ENCODE results near the gene CRY2.

The CRY2 gene

GRCh38 chr11:45877221-45877620 lies 29.9 kb downstream of the CRY2 start:
- DNase-seq (ENCODE audit: low read depth in 2 of 3, low spot score in 1 of 3): no peak

- no peak for DNase-seq (ENCODE audit: low read depth in 2 of 3, low spot score in 1 of 3)
Measured at GRCh38 chr11:45877845-45878244, 30.6 kb downstream of the CRY2 start.

- no peak for DNase-seq (ENCODE audit: low read depth in 2 of 3, low spot score in 1 of 3)
Measured at GRCh38 chr11:45879803-45880686, 32.8 kb downstream of the CRY2 start.

- DNase-seq (ENCODE audit: low read depth in 2 of 3, low spot score in 1 of 3): no peak
Measured at GRCh38 chr11:45880772-45881570, 33.7 kb downstream of the CRY2 start.

- no peak for DNase-seq (ENCODE audit: low read depth in 2 of 3, low spot score in 1 of 3)
Measured at GRCh38 chr11:45881708-45882368, 34.6 kb downstream of the CRY2 start.

GRCh38 chr11:45884596-45885185 lies 37.4 kb downstream of the CRY2 start:
- no peak for DNase-seq (ENCODE audit: low read depth in 2 of 3, low spot score in 1 of 3)

- peak; percentile 12 to 34 (median 18) for DNase-seq (ENCODE audit: low read depth in 2 of 3, low spot score in 1 of 3)
Measured at GRCh38 chr11:45885274-45885920, 38.1 kb downstream of the CRY2 start, which contains the start of gene MAPK8IP1. MAPK8IP1 (plus strand) TSS chr11:45885651; CDS start chr11:45885821, 170 bp downstream.

GRCh38 chr11:45885921-45886721 lies 38.8 kb downstream of the CRY2 start:
- no peak for DNase-seq (ENCODE audit: low read depth in 2 of 3, low spot score in 1 of 3)

GRCh38 chr11:45886816-45887520 lies 39.7 kb downstream of the CRY2 start:
- no peak for DNase-seq (ENCODE audit: low read depth in 2 of 3, low spot score in 1 of 3)

GRCh38 chr11:45887587-45887986 lies 40.3 kb downstream of the CRY2 start:
- no peak for DNase-seq (ENCODE audit: low read depth in 2 of 3, low spot score in 1 of 3)

GRCh38 chr11:45889555-45889954 lies 42.3 kb downstream of the CRY2 start:
- no peak for DNase-seq (ENCODE audit: low read depth in 2 of 3, low spot score in 1 of 3)

GRCh38 chr11:45889966-45890365 lies 42.7 kb downstream of the CRY2 start:
- DNase-seq (ENCODE audit: low read depth in 2 of 3, low spot score in 1 of 3): no peak

- no peak for DNase-seq (ENCODE audit: low read depth in 2 of 3, low spot score in 1 of 3)
Measured at GRCh38 chr11:45890886-45891550, 43.7 kb downstream of the CRY2 start.

GRCh38 chr11:45892856-45893255 lies 45.6 kb downstream of the CRY2 start:
- DNase-seq (ENCODE audit: low read depth in 2 of 3, low spot score in 1 of 3): no peak

- DNase-seq (ENCODE audit: low read depth in 2 of 3, low spot score in 1 of 3): no peak
Measured at GRCh38 chr11:45894555-45895247, 47.4 kb downstream of the CRY2 start.

GRCh38 chr11:45895553-45896259 lies 48.4 kb downstream of the CRY2 start:
- DNase-seq (ENCODE audit: low read depth in 2 of 3, low spot score in 1 of 3): no peak

- DNase-seq (ENCODE audit: low read depth in 2 of 3, low spot score in 1 of 3): no peak
Measured at GRCh38 chr11:45896422-45896984, 49.2 kb downstream of the CRY2 start.

Data from stimulated activated CD4-positive, alpha-beta T cell treated with anti-CD3 and anti-CD28 coated beads, Interleukin-12 subunit alpha, Interleukin-12 subunit beta, amount 100 ng/mL, for 48 hours (primary cell).